ENCODE data around the gene NVL. TPM values are rescaled to one million over a fixed set of nuclear protein-coding genes. Genes with fewer than 3 reads are reported as not detected.

NVL gene
- total RNA-seq, 1 donor from 2014 or later: 46.7 TPM

DNA sequence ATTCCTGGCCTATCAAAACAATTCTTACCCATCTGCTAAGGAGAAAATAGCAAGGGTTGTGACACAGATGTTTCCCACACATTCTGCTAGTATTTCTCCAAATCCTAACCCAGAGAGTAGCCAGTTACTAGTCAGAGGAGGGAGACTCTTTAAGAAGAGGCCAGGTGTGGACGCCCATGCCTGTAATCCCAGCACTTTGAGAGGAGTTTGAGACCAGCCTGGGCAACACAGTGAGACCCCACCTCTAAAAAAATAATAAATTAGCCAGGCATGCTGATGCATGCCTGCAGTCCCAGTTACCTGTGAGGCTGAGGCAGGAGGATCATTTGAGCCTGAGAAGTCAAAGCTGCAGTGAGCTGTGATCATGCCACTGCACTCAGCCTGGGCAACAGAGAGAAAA is 28.6 kb downstream of the NVL start:
- DNase-seq (ENCODE audit: extremely low spot score, unreplicated experiment): no peak
- Mint-ChIP-seq H3K4me1 (ENCODE audit: unreplicated experiment) (no peaks in the 10 kb centered on the region), H3K9me3 (no peaks in the 10 kb centered on the region), H3K36me3 (peaks cover 27% of the 10 kb centered on the region), H3K27me3 (no peaks in the 10 kb centered on the region), H3K4me3 (no peak overlapping the region), H3K27ac (no peak overlapping the region)
- TF ChIP-seq, protein P1, sequence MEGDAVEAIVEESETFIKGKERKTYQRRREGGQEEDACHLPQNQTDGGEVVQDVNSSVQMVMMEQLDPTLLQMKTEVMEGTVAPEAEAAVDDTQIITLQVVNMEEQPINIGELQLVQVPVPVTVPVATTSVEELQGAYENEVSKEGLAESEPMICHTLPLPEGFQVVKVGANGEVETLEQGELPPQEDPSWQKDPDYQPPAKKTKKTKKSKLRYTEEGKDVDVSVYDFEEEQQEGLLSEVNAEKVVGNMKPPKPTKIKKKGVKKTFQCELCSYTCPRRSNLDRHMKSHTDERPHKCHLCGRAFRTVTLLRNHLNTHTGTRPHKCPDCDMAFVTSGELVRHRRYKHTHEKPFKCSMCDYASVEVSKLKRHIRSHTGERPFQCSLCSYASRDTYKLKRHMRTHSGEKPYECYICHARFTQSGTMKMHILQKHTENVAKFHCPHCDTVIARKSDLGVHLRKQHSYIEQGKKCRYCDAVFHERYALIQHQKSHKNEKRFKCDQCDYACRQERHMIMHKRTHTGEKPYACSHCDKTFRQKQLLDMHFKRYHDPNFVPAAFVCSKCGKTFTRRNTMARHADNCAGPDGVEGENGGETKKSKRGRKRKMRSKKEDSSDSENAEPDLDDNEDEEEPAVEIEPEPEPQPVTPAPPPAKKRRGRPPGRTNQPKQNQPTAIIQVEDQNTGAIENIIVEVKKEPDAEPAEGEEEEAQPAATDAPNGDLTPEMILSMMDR (conservative IDR thresholded peaks at IDR 0.05): no peak

DNA sequence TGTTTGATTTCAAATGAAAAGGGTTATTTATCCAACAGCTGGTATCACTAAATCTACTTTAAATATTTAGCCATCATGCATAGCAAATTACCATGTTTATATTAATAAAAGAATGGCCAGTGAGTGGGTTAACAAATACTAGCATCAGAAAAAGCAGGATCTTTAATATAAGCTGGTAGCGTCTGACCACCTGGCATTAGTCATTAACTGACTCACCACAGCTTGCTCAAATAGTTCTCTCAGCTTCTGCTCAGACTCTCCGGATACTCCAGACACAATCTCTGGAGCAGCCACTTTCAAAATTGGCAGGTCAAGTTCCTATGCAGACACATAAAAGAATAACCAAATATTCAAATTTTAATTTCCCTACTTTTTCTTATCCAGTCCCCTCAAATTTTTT is 29.6 kb downstream of the NVL start:
- H3K36me3 Mint-ChIP-seq: peaks cover 27% of the 10 kb centered on the region
- TF ChIP-seq, protein P1 (conservative IDR thresholded peaks at IDR 0.05): no peak
- H3K9me3 Mint-ChIP-seq: no peaks in the 10 kb centered on the region
- no peak for DNase-seq (ENCODE audit: extremely low spot score, unreplicated experiment)
- H3K27me3 Mint-ChIP-seq: no peaks in the 10 kb centered on the region
- no peaks in the 10 kb centered on the region for H3K4me1 Mint-ChIP-seq (ENCODE audit: unreplicated experiment)
- no peak overlapping the region for H3K4me3 Mint-ChIP-seq
- no peak overlapping the region for H3K27ac Mint-ChIP-seq

DNA sequence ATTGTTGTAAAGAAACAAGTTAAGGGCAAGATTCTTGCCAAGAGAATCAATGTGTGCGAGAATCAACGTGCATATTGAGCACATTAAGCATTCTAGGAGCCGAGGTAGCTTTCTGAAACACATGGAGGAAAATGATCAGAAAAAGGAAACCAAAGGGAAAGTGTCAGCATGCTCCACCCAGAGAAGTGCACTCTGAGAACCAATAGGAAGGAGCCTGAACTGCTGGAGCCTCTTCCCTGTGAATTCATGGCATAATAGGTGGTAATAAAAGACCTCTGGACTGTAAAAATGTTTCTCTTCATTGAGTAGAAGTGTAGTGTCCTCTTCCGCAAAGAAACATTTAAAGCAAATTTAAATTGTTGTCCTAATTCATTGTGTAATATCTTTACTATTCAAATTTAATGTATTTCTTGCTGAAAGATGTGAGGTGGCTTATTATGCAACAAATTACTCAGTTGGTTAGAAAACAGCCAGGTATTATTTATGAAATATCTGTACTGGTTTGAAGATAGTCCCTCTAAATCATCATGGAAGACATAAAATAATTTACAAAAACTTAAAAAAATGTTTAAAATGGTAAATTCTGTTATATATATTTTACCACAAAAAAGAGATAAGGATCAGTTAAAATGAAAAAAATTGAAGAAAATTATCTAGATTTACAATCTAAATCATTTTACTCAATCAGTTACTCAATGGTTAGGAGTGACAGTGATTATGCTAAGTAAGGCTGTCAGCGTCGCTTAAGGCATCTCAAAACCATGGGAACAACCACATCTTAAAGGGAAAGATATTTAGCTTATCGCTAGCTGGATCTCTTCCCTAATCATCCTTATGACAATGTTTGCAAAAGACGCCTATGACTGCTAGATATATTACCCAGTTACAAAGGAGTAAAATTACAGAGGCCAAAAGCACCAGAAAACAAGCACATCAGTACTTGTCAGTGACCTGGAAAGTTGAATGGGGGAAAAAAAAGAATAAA is 31.3 kb downstream of the NVL start:
- Mint-ChIP-seq H3K4me1 (ENCODE audit: unreplicated experiment) (no peaks in the 10 kb centered on the region), H3K27me3 (no peaks in the 10 kb centered on the region), H3K36me3 (peaks cover 28% of the 10 kb centered on the region), H3K4me3 (no peak overlapping the region), H3K27ac (no peak overlapping the region), H3K9me3 (no peaks in the 10 kb centered on the region)
- no peak for DNase-seq (ENCODE audit: extremely low spot score, unreplicated experiment)
- TF ChIP-seq, protein P1 (conservative IDR thresholded peaks at IDR 0.05): no peak

DNA sequence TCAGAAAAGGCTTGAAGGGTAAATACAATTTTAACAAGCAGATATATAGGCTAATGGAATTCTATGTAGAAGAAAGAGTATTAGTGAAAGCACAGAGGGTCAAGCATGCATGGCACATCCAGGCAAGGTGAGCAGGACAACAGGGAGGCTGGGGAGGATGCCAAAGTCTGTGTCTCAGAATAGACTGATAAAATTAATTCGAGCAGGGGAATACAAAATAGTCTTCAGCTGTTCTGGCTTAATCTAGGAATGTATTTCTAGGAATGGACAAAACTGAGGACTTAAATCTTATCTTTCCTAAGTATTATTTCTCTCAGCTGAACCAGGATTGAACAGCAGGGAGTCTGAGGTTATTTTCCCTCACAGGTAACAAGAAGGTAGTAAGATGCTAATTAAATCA is 35.2 kb downstream of the NVL start:
- no peaks in the 10 kb centered on the region for H3K4me1 Mint-ChIP-seq (ENCODE audit: unreplicated experiment)
- H3K4me3 Mint-ChIP-seq: no peak overlapping the region
- H3K9me3 Mint-ChIP-seq: no peaks in the 10 kb centered on the region
- H3K27ac Mint-ChIP-seq: no peak overlapping the region
- H3K27me3 Mint-ChIP-seq: no peaks in the 10 kb centered on the region
- H3K36me3 Mint-ChIP-seq: peaks cover 18% of the 10 kb centered on the region
- TF ChIP-seq, protein P1 (conservative IDR thresholded peaks at IDR 0.05): no peak
- no peak for DNase-seq (ENCODE audit: extremely low spot score, unreplicated experiment)

DNA sequence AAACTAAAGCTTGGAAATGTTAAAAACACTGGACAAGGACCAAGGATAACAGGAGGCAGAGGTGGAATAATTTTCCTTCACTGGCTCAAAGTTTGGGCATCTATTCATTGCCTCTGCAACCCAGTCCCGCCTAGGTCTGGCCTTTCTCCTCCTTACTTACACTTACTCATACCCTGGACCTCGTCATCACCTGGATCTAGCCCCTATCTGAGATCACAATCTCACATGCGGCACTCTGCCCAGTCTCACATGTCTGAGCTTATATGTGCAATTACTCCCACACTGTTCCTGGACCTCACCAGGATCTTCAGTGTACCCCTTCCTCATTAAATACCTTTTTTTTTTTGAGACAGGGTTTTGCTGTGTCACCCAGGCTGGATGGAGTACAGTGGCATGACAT is 37.6 kb downstream of the NVL start:
- no peak for DNase-seq (ENCODE audit: extremely low spot score, unreplicated experiment)
- no peak overlapping the region for H3K4me3 Mint-ChIP-seq
- no peaks in the 10 kb centered on the region for H3K9me3 Mint-ChIP-seq
- H3K27ac Mint-ChIP-seq: no peak overlapping the region
- no peaks in the 10 kb centered on the region for H3K4me1 Mint-ChIP-seq (ENCODE audit: unreplicated experiment)
- H3K36me3 Mint-ChIP-seq: peaks cover 20% of the 10 kb centered on the region
- TF ChIP-seq, protein P1 (conservative IDR thresholded peaks at IDR 0.05): no peak
- no peaks in the 10 kb centered on the region for H3K27me3 Mint-ChIP-seq
